ENCODE data around the gene ACSS3.
"Not testable (repeated sequence)": the region's sequence is repeated elsewhere in the genome, so short reads cannot be mapped to it uniquely, and the experiment has no call there.

ACSS3 gene, protein sequence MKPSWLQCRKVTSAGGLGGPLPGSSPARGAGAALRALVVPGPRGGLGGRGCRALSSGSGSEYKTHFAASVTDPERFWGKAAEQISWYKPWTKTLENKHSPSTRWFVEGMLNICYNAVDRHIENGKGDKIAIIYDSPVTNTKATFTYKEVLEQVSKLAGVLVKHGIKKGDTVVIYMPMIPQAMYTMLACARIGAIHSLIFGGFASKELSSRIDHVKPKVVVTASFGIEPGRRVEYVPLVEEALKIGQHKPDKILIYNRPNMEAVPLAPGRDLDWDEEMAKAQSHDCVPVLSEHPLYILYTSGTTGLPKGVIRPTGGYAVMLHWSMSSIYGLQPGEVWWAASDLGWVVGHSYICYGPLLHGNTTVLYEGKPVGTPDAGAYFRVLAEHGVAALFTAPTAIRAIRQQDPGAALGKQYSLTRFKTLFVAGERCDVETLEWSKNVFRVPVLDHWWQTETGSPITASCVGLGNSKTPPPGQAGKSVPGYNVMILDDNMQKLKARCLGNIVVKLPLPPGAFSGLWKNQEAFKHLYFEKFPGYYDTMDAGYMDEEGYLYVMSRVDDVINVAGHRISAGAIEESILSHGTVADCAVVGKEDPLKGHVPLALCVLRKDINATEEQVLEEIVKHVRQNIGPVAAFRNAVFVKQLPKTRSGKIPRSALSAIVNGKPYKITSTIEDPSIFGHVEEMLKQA

GRCh38 chr12:81077686-81078441, at the start of gene ACSS3:
Gene ACSS3, plus strand, starts transcription at chr12:81078079. Its CDS starts 42 bp downstream, at chr12:81078121.
- DNase-seq (ENCODE audit: low read depth in 2 of 2, low spot score in 1 of 2) = no peak

DNA sequence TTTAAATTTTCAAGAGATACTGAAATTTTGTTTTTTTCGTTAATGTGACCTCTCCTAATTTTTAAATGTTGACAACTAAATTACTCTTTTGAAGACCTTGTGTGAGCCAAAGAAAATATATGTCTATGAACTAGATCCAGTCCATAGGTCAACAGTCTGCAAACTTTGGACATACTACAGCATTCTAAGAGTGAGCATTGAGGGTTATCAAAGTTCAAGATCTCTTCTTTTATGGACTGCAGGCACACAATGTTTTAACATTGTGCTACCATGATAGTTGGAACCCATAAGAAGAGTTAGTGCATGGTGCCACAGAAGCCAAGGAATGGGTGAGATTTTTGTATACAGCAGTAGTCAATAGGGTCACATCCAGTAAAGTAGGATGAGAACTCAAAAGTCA, 43.0 kb upstream of the ACSS3 start:
- DNase-seq (ENCODE audit: low read depth in 2 of 2, low spot score in 1 of 2) = no peak

DNA sequence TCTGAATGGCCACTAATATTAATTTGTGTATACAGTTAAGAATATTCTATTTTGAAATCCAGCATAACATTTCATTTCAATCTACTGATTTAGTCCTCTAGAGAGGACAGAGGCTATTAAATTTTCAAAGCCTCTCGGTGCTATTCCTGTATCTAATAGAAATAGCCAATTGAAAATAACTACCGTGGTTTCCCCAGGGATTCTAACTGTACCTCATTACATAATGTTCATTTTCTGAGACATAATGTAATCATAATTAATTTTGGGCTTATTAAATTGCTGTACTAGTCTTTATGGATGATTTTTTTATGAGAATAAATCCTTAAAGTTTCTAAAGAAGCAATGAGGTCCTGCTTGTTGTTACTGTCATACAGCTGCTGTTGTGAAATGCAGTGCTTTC, 38.6 kb upstream of the ACSS3 start:
- DNase-seq (ENCODE audit: low read depth in 2 of 2, low spot score in 1 of 2) = no peak

GRCh38 chr12:81043979-81044740, 33.7 kb upstream of the ACSS3 start:
- DNase-seq (ENCODE audit: low read depth in 2 of 2, low spot score in 1 of 2) = no peak

DNA sequence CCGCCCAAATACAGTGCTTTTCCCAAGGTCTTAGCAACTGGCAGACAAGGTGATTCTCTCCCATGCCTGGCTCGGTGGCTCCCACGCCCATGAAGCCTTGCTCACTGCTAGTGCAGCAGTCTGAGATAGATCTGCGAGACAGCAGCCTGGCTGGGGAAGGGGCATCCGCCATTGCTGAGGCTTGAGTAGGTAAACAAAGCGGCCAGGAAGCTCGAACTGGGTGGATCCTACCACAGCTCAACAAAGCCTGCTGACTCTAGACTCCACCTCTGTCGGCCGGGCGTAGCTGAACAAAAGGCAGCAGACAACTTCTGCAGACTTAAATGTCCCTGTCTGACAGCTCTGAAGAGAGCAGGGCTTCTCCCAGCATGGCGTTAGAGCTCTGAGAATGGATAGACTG, 12.9 kb upstream of the ACSS3 start:
- DNase-seq (ENCODE audit: low read depth in 2 of 2, low spot score in 1 of 2) = not testable (repeated sequence)

GRCh38 chr12:81070846-81071245, 7.0 kb upstream of the ACSS3 start:
- no peak for DNase-seq (ENCODE audit: low read depth in 2 of 2, low spot score in 1 of 2)

- no peak for DNase-seq (ENCODE audit: low read depth in 2 of 2, low spot score in 1 of 2)
Observed at GRCh38 chr12:81075539-81075938, 2.3 kb upstream of the ACSS3 start.

DNA sequence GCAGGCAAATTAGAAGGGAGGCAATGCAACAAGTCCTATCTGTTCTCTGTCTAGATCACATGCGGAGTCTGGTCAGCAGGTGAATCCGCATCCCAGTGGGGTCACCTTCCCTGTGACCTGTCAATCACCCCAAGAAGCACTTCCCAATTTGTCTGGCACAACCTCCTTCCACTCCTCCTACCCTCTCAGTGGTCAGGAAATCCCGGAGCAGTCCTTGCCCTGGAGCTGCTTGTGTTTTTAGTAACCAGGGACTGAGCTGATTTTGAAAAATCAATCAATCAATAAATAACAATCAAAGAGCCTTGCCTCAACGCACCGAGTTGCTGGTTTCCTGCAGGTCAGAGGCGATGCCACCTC, 572 bp upstream of the ACSS3 start:
- DNase-seq (ENCODE audit: low read depth in 2 of 2, low spot score in 1 of 2) = no peak

DNA sequence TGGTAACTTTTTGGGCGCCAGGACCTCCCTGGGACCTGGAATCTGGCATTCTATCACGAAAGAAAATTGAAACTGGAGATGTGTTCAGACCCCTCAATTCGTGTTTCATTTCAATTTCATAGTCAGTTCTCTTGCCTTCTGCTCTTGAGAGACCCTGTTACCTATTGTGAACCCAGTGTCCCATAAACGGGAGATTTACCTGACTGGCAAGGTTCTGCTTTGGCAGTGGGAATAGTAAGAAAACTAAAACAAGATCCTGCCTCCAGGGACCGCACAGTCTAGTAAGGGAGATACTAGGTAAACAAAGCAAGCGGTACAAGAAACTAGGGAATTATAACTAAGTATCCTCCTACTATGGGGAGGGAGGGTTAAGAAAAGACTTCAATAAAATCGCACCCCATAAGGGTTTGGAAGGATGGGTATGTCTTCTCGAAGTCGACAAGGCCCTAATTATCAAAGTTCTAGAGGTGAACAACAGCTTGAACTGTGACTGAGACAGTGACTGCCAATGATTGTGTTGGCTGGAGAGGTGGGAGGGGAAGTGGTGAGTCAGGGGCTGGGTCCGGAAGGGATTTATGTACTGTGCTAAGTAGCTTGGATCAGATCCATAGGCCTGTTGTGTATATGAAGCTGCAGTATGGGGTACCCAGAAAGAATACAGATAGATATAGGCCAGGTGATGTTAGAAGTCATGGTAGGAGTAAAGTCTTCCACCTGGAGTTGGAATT, 754 bp downstream of the ACSS3 start:
- no peak for DNase-seq (ENCODE audit: low read depth in 2 of 2, low spot score in 1 of 2)

DNA sequence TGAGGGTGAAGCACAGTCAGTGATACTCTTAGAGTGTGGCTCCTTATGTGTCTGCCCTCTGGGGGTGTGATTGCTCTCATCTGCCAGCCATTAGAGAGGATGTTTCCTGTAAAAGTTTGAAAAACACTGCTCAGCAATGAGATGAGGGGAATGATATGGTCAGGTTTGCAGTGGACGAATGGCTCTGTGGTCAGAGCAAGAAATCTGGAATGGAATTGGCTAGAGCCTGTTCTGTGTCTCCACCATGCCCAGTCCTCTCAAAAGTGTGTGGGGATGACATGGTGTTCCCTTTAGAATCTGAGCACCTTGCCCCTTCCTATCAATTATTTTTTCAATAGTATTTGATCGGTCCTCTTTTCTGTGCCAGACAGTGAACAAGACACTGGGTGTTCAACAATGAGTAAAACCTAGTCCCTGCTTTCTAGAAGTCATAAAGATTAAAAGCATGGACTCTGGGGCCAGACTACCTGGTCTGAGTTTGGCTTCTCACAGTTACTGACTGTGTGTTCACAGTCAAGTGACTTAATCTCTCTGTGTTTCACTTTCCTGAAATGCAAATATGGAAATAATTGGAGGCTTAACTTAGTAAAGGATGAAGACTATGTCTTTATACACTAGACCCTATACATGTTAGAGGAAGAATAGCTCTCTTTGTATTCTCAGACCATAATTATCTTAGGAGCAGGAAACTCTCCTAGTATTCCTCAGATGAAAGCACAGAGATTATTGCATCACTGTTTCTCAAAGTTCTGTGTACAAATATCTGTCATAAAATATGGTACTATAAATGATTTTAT, 1.6 kb downstream of the ACSS3 start:
- DNase-seq (ENCODE audit: low read depth in 2 of 2, low spot score in 1 of 2) = no peak

DNA sequence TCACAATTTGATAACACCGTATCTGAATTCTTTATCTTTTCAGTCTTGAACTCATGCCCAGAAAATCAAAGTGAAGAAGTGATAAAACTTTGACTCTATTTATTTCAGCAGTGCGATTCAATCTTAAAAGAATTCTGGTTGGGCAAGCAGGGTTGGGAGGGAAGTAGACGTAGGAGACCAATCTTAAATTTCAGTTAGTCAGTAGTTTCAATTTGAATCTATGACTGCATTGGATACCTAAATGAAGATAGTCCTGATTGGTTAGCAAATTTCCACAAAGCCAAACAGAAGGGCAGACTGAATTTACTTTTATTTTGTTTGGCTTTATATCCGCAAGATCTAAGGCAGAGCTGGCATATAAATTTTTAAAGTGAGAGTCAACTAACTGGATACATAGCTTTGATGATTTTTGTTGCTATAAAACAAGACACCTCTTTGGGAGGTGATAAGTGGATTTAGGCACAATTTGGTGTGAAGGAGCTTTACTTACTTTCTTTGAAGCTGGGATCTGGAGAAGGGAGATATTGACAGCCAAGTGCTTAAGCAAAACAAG, 2.6 kb downstream of the ACSS3 start:
- DNase-seq (ENCODE audit: low read depth in 2 of 2, low spot score in 1 of 2) = no peak

GRCh38 chr12:81081726-81082125, 3.8 kb downstream of the ACSS3 start:
- DNase-seq (ENCODE audit: low read depth in 2 of 2, low spot score in 1 of 2) = no peak

DNA sequence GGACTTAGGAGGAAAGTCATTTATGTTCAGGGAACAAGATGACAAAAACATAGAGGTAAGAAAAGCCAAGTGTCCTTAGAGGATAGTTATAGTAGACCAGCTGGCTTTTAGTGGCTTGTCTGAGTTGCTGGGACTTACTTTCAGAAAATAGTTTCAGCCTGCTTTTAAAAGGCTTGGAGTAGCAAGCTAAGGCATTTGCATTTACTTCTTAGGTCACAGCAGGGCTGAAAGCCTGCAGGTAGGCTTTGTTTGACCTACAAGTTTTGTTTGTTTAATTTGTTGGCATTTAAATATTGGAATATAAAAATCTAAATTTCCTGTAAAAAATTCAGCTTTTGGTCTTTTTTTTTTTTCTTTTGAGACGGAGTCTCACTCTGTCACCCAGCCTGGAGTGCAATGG, 5.1 kb downstream of the ACSS3 start:
- no peak for DNase-seq (ENCODE audit: low read depth in 2 of 2, low spot score in 1 of 2)

GRCh38 chr12:81083906-81084513, 6.1 kb downstream of the ACSS3 start:
- DNase-seq (ENCODE audit: low read depth in 2 of 2, low spot score in 1 of 2) = no peak

GRCh38 chr12:81084811-81085350, 7.0 kb downstream of the ACSS3 start:
- DNase-seq (ENCODE audit: low read depth in 2 of 2, low spot score in 1 of 2) = no peak

DNA sequence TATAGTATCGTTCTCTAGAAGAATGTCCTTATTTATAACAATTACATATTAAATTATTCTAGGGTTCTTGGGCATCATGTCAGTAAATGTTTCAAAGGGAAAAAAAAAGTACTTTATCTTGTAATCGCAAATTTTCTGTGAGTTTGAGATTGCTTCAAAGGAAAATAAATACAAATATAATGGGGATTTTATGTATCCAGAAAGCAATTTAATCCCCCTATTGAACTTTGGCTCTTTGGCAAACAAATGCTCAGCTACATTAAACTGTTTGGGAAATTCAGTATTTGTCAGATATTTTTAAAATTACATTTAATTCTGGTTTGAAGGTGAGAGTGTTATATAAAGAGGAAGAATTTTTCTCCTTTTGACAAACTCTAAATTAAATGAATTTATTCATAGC, 8.0 kb downstream of the ACSS3 start:
- DNase-seq (ENCODE audit: low read depth in 2 of 2, low spot score in 1 of 2) = no peak

DNA sequence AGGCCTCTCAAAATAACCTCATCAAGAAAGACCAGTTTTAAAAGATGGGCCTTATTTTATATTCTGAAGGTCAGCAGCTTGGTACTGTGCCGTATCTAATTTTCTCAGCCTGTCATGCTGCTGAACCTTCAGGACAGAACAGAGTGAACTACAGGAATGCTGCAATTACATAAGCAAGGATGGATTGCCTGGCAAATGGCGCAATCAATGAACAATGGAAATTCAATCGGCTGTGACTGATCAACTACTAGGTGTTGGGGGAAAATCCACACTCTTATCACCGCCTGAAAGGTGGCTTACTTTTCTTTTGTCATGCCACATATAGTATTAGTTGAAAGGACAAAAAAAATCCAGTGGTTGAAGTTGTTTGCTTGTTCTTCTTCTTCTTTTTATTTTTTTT, 8.5 kb downstream of the ACSS3 start:
- no peak for DNase-seq (ENCODE audit: low read depth in 2 of 2, low spot score in 1 of 2)

GRCh38 chr12:81088221-81088620, 10.3 kb downstream of the ACSS3 start:
- DNase-seq (ENCODE audit: low read depth in 2 of 2, low spot score in 1 of 2) = no peak

GRCh38 chr12:81089412-81089811, 11.5 kb downstream of the ACSS3 start:
- no peak for DNase-seq (ENCODE audit: low read depth in 2 of 2, low spot score in 1 of 2)
